ENCODE results near the gene CDK2AP2.
"Not testable (repeated sequence)": the region's sequence is repeated elsewhere in the genome, so short reads cannot be mapped to it uniquely, and the experiment has no call there.

The CDK2AP2 gene

GRCh38 chr11:67507864-67508485 lies at the start of gene CDK2AP2:
TSS of gene CDK2AP2 (minus strand) at chr11:67508162. CDS start at chr11:67508082, 80 bp downstream.
- peak; percentile 89 for DNase-seq

GRCh38 chr11:67556244-67556643 lies 48.3 kb upstream of the CDK2AP2 start:
- no peak for DNase-seq

- DNase-seq: not testable (repeated sequence)
Measured at GRCh38 chr11:67551697-67552096, 43.7 kb upstream of the CDK2AP2 start.

- no peak for DNase-seq
Measured at GRCh38 chr11:67551127-67551526, 43.2 kb upstream of the CDK2AP2 start.

GRCh38 chr11:67548555-67549110 lies 40.7 kb upstream of the CDK2AP2 start:
- DNase-seq: no peak

- not testable (repeated sequence) for DNase-seq
Measured at GRCh38 chr11:67548112-67548511, 40.1 kb upstream of the CDK2AP2 start.

GRCh38 chr11:67545280-67545679 lies 37.3 kb upstream of the CDK2AP2 start:
- DNase-seq: no peak

GRCh38 chr11:67544616-67545242 lies 36.8 kb upstream of the CDK2AP2 start:
- DNase-seq: no peak

- no peak for DNase-seq
Measured at GRCh38 chr11:67543585-67543984, 35.6 kb upstream of the CDK2AP2 start.

GRCh38 chr11:67542971-67543370 lies 35.0 kb upstream of the CDK2AP2 start:
- DNase-seq: no peak

GRCh38 chr11:67542169-67542568 lies 34.2 kb upstream of the CDK2AP2 start:
- no peak for DNase-seq

GRCh38 chr11:67541198-67541597 lies 33.2 kb upstream of the CDK2AP2 start:
- DNase-seq: no peak

GRCh38 chr11:67539550-67539949 lies 31.6 kb upstream of the CDK2AP2 start:
- DNase-seq: no peak

GRCh38 chr11:67538823-67539505 lies 31.0 kb upstream of the CDK2AP2 start:
- no peak for DNase-seq

GRCh38 chr11:67538306-67538705 lies 30.3 kb upstream of the CDK2AP2 start:
- DNase-seq: no peak

- no peak for DNase-seq
Measured at GRCh38 chr11:67535561-67535960, 27.6 kb upstream of the CDK2AP2 start.

GRCh38 chr11:67534070-67534679 lies 26.2 kb upstream of the CDK2AP2 start:
- DNase-seq: no peak

GRCh38 chr11:67532889-67533288 lies 24.9 kb upstream of the CDK2AP2 start:
- no peak for DNase-seq

- DNase-seq: no peak
Measured at GRCh38 chr11:67530282-67530592, 22.3 kb upstream of the CDK2AP2 start.

GRCh38 chr11:67528376-67528775 lies 20.4 kb upstream of the CDK2AP2 start:
- DNase-seq: no peak

- DNase-seq: no peak
Measured at GRCh38 chr11:67525275-67525976, 17.5 kb upstream of the CDK2AP2 start.

GRCh38 chr11:67524480-67524808 lies 16.5 kb upstream of the CDK2AP2 start:
- no peak for DNase-seq
